ENCODE measurements around the gene RPN1.
"Not testable (repeated sequence)": the region's sequence is repeated elsewhere in the genome, so short reads cannot be mapped to it uniquely, and the experiment has no call there.

GRCh38 chr3:128653383-128653992, 2.9 kb upstream of the RPN1 start:
- not testable (repeated sequence) for TF ChIP-seq CTCF (IDR thresholded peaks at IDR 0.05; ENCODE audit: insufficient read depth, low read depth, low read length); EZH2 (IDR thresholded peaks at IDR 0.05; ENCODE audit: insufficient read depth, low read length)

Data from astrocyte (in vitro differentiated cells and primary cell).